ENCODE results near the gene MEF2D. TPM values are rescaled to one million over a fixed set of nuclear protein-coding genes. Genes with fewer than 3 reads are reported as not detected.
A peak's percentile ranks its signal among the peaks of the same experiment; 100 is the strongest.

The MEF2D gene
- total and polyA plus RNA-seq, 7 donors = 43.1 to 258 (median 126) TPM

GRCh38 chr1:156451505-156452160, 48.9 kb downstream of the MEF2D start:
- no peaks in the 10 kb centered on the region for H3K27me3 ChIP-seq (ENCODE audit: insufficient read depth in 3 of 3, low read length in 2 of 3)
- ATAC-seq (no peak), DNase-seq (no peak)
- no peaks in the 10 kb centered on the region for H3K9me3 ChIP-seq
- H3K4me3 ChIP-seq = no peak overlapping the region
- intact Hi-C loops (cut with DNase I) = loop anchor here in 1 of 2 donors (5.0 kb wide), 1 partner anchor 151 kb away; the partner anchor contains the start of gene GPATCH4
- TF ChIP-seq CTCF (IDR thresholded peaks at IDR 0.05) = no peak
- H3K36me3 ChIP-seq (ENCODE audit: insufficient read depth in 1 of 2, low read depth in 1 of 2) = no peaks in the 10 kb centered on the region
- peaks cover 3% of the 10 kb centered on the region for H3K4me1 ChIP-seq
- WGBS, 3 donors = 69 to 73% (median 70%) methylated on average over 5 of the region's 5 CpGs
- no peak overlapping the region for H3K27ac ChIP-seq

- Histone ChIP-seq H3K36me3 (ENCODE audit: insufficient read depth in 1 of 2, low read depth in 1 of 2) (no peaks in the 10 kb centered on the region), H3K27me3 (ENCODE audit: insufficient read depth in 3 of 3, low read length in 2 of 3) (peaks cover 0 to 16% (median 1%) of the 10 kb centered on the region in 3 donors), H3K9me3 (no peaks in the 10 kb centered on the region), H3K4me1 (peaks cover 3% of the 10 kb centered on the region), H3K27ac (no peak overlapping the region), H3K4me3 (no peak overlapping the region)
- no peak for TF ChIP-seq CTCF (IDR thresholded peaks at IDR 0.05)
- intact Hi-C loops (cut with DNase I) = no loop called here
- no peak for ATAC-seq
- 83 to 87% (median 86%) methylated on average over 11 of the region's 11 CpGs for WGBS, 3 donors
- DNase-seq = no peak
Measured at GRCh38 chr1:156448134-156448967, 52.2 kb downstream of the MEF2D start.

- ATAC-seq (peak; percentile 92 to 95 (median 94)), DNase-seq (peak; percentile 80 to 89)
- Histone ChIP-seq H3K9me3 (no peaks in the 10 kb centered on the region), H3K4me3 (no peak overlapping the region), H3K27me3 (ENCODE audit: insufficient read depth in 3 of 3, low read length in 2 of 3) (peaks cover 5 to 41% (median 9%) of the 10 kb centered on the region in 3 donors), H3K27ac (no peak overlapping the region), H3K36me3 (ENCODE audit: insufficient read depth in 1 of 2, low read depth in 1 of 2) (no peaks in the 10 kb centered on the region), H3K4me1 (peaks cover 3% of the 10 kb centered on the region)
- WGBS, 3 donors = 1 to 2% (median 2%) methylated on average over 11 of the region's 11 CpGs
- intact Hi-C loops (cut with DNase I) = loop anchor here in 1 of 2 donors (1.0 kb wide), 1 partner anchor 61 kb away; no protein-coding TSS in a partner anchor
- TF ChIP-seq CTCF (IDR thresholded peaks at IDR 0.05) = peak; percentile 96
Measured at GRCh38 chr1:156445789-156446263, 54.7 kb downstream of the MEF2D start.

GRCh38 chr1:156444407-156445001, 56.1 kb downstream of the MEF2D start:
- Histone ChIP-seq H3K36me3 (ENCODE audit: insufficient read depth in 1 of 2, low read depth in 1 of 2) (no peaks in the 10 kb centered on the region), H3K27ac (no peak overlapping the region), H3K4me3 (no peak overlapping the region), H3K9me3 (no peaks in the 10 kb centered on the region), H3K4me1 (peaks cover 3% of the 10 kb centered on the region), H3K27me3 (ENCODE audit: insufficient read depth in 3 of 3, low read length in 2 of 3) (peaks cover 5 to 54% (median 16%) of the 10 kb centered on the region in 3 donors)
- no peak for ATAC-seq
- intact Hi-C loops (cut with DNase I) = loop anchor here (1.0 kb wide), 1 partner anchor 59 kb away; no protein-coding TSS in a partner anchor
- no peak for DNase-seq
- TF ChIP-seq CTCF (IDR thresholded peaks at IDR 0.05) = peak; percentile 30
- 23 to 38% (median 25%) methylated on average over 1 of the region's 1 CpG for WGBS, 3 donors

All from psoas muscle (tissue), 8 donors.